ENCODE data around the gene ZNF775.
A peak's percentile ranks its signal among the peaks of the same experiment; 100 is the strongest.

Gene ZNF775

DNA sequence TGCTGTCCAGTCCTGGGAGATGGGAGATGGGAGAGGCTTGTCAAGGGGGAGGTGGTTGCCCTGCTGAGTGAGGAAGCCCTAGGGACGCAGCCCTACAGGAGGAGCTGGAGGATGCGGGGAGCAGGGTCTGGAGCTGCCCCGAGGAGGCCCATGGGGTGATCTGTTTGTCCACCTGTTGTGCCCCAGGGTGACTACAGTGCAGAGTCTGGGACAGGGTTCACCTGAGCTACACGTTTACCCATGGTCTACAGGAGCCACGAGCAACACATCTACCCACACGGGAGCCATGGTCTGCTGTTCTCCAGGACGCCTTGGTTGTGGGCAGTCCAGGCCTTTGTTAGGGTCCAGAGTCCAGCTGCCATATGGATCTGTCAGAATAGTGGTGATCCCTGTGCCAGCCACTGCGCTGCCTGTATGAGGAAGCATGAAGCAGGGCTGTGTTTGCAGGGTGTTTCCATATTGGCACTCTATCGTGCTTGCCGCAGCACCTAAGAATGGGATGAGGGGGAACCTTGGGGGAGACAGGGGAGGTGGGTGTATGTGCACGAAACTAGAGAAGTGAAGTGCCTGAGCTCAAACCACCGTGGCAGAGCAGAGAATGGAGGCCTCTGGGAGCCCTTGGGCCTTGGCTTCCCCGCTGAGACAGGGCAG is 23.7 kb downstream of the ZNF775 start:
- no peak for DNase-seq

DNA sequence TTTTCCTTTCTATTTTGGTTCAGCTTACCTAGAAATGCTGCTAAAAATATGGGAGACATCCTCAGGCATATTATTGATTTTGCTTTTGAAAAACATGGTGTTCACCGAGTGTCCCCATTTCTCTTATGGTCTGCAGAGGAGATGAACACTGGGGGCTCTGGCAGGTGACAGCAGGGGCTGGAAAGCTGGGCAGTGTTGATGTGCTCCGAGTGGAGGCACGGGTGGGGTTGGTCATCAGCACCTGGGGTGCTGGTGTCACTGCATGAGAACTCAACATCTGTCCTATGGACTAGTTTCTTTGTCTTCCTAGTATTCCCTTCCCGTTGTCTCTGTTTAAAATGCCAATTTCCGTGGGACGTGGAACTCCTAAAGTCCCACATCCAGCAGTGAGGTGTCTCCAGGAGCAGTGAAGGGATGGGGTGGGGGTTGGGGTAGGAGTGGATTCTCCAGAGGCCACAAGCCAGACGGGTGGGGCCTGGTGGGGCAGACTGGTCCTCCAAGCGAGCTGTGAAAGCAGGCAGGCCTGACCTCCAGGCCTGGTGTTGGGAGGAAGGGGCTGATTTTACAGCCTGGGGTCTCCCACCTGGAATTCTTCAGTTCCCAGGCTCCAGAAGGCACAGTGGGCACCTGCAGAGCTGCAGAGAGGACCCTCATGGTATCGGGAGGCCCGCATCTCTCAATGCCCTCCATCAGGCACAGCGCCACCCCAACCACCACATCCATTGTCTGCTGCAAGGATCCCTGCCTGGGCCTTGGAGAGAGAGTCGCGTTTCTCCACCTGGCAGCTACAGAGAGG is 24.4 kb downstream of the ZNF775 start:
- DNase-seq: no peak

DNA sequence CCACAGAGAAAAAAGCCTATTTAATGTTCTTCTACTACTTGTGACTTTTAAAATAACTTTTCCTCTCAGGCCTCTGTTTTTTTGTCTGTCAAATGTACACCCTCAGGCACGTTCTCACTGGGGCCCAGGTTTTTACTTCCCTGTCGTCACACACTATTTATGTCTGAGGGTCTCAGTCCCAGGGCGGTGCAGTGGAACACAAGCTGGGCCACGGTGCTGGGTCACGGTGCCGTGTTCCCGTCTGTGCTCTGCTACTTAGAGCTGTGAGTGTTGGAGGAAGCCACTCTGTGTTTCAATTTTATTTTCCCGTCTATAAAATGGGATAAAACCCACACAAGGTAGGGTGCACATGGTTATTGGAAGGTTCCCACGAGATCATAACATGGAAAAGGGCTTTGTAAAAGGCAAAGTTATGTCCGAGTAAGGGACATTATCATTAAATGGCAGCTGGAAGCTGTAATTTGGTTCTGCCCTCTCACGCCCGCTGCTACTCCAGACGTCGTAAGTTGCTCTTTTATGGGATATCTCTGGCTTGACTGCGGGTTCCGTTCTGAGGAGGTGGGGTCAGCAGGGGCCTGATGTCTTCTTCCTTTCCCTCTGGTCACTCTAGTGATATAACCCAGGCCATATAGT is 25.2 kb downstream of the ZNF775 start:
- DNase-seq: no peak

DNA sequence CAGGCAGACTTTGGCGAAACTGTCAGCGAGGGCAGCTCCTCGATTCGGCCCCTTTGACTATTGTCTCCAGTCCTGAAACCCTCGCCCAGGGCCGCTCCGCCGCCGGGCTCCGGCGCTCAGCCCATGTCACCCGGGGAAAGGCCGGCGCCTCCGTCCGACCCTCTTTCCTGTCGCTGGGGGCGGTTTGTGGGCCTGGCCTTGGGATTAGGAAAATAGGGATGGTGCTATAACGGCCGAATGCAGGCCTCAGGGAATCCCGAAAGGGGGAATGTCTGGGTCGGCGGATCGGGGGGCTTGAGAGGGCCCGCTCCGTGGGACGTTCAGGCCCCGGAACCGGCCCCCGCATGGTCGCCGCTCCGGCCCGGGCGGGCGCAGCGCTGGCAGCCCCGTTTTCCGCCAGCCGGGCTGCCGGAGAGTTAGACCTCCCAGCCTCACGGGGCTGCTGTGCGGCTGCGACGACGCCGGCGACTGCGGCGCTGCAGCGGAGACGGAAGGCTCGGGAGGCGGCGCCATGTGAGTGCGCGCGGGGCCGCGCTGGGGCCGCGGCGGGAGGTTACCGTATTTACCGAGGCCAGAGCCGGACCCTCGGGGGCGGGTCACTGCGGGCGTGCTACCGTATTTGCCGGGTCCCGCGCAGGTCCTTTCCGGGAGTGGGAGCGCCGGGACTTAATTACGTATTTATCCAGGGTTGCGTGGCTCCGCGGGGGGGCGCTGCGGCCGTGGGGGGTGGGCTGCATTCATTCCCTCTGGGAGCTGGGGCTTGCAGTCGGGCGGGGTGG is 25.9 kb downstream of the ZNF775 start:
- DNase-seq: peak; percentile 76

DNA sequence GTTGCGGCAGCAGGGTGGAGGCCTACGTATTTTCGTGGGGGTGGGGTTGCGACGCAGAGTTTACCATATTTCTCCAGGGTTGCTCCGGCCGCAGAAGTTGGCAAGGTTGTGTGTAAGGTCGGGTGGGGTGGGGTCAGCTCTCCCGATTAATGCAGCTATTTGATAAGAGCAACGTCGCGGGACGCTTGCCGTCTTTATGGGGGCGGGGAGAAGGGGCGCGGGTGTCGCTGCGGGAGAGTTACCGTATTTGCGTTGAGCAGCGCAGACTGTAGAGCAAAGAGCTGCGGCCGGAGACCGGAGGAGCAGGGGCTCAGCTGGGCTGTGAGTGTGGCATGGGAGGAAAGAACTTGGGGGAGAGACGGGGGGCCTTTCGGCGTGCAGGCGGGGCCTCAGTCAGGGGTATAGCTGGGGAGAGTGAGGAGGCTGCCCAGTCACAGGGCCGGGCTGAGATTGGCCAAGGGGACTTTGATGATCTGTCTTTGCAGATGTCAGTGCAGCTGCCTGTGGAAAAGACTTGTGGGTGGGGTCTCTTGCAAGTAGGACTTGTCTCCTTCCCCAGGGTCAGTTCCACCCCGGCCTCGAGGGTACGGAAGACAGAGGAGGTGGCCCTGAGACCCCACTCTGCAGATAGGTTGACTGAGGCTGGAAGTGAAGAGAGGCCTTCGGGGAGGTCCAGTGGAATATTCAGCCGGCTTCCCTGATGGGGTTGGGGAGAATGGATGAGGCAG is 26.6 kb downstream of the ZNF775 start:
- DNase-seq: peak; percentile 47

DNA sequence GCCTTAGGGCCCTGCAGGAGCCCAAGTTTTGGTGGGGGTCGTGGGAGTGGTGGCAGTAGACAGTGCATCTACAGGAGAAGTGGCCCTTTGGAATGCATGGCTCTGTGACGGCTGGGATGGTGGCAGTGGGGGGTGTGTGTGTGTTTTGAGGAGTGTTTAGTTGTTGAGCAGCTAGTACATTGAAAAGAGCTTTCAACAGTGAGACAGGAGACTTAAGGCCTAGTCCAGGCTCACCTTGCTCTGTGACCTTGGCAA is 27.1 kb downstream of the ZNF775 start:
- no peak for DNase-seq

DNA sequence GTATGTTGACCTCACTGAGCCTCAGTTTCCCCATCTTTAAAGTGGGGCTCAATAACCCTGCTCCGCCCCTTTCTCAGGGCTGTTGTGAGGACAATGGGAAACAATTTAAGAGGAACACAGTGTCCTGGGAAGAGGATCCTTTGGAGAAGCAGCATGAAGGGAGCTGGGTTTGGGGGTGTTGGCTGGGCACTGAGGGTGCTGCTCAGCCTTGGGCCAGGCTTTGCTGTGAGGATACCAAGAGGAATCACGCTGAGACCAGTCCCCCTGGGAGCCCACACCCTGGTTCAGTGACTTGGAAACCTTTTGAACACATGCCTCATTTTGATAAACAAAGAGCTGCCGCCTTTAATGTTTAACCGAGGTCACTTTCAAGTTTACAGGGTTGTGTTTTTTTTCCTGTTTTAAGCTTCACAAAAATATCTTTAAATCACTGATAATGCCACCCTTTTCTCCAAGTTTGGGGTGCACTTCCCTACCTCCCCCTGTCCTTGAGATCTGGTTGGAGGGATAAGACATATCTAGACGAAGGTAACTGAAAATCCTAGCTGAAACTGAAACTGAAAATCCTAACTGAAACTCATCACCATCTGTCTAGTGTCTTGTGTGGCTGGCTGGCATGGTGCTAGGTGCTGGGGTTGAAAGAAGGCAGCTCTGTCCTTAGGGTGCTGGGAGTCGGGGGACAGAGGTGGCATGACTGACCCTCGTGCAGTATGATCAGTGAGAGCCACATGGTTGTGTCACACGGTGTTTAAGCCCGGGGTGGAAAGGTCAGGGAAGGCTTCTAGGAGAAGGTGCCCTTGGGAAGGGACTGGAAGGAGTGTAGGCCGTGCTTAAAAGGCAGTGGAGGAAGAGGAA is 27.7 kb downstream of the ZNF775 start:
- DNase-seq: no peak

DNA sequence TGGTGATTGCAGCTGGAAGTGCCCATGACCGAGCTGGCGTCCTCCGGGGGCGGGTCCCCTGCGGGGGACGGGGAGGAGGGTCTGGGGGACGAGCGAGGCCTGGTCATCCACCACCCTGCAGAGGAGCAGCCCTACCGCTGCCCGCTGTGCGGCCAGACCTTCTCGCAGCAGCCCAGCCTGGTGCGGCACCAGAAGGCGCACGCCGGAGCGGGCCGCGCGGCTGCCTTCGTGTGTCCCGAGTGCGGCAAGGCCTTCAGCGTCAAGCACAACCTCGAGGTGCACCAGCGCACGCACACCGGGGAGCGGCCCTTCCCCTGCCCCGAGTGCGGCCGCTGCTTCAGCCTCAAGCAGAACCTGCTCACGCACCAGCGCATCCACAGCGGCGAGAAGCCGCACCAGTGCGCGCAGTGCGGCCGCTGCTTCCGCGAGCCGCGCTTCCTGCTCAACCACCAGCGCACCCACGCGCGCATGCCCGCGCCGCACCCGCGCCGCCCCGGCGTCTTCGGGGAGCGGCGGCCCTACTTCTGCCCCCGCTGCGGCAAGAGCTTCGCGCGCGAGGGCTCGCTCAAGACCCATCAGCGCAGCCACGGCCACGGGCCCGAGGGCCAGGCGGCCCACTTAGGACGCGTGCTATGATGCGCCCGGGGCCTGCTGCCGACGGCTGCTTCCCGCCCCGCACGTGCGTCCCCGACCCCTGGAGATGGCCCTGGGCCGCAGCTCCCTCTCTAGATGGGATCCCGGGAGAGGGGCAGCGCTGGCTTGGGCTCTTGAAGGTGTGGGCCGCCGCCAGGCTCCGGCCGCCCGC is 28.7 kb downstream of the ZNF775 start:
- no peak for DNase-seq

DNA sequence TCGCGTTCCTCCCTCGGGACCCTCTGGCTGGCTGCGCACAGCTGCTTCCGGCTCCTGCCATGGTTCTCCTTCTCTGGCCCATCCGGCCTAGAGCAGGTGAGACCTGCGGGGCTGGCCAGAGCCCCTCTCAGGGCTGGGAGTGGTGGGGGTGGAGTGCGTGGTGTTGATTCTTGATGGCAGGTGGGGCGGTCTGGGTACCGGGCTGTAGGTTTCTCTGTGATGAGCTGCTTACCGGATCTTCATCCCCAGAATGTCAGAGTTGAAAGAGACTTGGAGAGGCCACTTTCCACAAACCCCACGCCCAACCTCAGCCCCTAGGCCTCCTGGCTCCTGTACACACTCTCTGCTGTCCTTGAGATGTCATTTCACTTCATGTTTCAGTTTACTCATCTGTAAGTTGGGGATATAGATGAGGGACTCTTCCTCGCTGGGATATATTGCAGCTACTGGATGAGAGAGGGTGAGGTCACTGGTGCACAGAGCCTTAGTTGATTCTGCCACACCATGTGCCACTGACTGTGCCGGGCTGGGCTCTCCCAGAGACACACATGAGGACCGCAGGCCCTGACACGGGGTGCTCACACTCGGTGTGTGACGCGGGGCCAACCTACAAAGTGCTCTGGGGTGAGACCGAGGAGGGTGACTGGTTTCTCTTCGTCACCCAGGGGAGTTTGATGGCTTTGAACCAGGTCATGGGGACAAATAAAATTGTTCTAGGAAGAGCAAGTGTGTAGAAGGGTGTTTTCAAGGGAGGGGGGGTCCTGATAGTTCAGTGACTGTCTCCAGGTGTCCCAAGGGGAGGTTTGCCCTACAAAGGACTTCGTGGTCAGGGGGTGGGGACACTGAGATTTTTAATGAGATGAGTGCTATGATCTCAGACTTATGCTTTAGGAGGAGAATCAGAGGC is 29.5 kb downstream of the ZNF775 start:
- DNase-seq: no peak

DNA sequence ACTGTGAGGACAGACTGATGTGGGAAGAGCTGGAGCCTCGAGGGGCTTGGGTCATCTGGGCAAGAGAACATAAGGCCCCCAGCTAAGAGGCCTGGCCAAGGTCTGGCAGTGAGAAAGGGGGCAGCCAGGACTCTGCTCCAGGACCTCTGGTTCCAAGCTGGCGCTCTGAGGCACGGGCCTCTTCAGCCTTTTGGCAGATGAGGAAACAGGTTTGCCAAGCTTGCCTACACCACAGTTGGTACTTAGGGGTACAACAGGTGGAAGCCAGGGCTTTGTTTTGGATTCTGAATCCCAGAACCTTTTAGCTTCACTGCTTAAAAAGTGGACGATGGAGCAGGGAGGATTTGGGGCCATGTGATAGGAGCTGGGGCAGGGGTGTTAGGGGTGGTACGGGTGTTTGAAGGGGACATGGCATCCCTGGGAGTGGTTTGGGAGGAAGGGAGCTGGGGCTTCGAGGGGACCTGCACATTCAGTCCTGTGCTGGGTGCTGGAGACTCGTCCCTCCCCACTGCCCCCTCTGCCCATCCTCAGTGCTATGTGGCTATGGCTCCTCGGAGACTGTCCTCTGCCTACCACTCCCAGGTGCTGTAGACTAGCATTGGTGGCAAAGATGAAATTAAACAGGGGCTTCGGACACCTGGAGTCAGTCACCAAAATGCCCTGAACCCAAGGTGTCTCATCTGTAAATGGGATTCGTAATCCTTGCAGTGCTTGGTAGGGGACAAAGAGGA is 30.3 kb downstream of the ZNF775 start:
- DNase-seq: no peak

DNA sequence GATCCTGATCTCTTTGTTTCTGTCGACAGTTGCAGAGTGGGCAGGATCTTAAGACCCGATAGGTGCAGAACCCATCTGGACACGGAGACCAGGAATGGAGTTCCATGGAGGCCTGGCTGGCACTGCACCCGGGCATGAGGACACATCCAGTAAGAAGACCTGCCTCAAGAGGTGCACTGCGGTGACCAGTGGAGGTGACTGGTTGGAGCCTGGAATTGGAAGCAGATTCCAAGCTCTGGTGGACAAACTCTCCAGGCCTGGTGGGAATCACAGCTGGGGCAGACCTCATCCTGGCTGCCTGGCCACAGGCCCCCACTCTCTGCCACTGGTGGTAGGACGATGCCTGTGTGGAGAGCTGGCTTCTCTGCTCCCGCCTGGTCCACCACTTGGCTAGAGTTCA is 31.0 kb downstream of the ZNF775 start:
- DNase-seq: no peak

DNA sequence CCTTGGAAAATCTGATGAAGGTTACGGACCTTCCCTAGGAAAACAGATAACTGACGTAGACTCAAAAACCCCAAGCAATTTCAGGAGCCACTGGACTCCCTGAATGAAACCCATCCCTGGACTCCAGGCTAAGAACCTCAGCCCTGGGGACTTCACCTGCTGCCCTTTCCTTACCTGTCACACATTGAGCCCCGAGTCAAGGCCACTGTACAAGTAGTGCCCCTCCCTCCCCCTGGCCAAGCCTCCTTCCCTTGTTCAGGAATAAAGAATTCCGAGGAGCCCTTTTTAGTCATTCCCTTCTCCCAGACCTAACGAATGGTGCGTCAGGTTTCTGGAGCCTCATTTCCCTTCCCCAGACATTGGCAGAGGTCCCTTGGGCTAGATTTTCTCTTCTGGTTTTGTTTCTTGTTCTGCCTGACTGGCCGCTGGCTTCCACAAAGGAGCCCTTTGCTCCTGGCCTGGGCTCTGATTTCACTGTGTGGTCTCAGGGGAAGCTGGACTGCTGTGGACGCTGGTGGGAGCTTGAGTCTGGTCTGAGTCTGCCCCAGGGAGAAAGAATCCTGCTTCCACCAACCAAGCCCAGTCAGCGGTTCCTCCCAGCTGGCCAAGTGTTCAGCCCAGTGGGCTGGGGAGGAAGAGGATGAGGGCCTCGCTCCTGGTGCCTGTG is 31.7 kb downstream of the ZNF775 start:
- DNase-seq: no peak

DNA sequence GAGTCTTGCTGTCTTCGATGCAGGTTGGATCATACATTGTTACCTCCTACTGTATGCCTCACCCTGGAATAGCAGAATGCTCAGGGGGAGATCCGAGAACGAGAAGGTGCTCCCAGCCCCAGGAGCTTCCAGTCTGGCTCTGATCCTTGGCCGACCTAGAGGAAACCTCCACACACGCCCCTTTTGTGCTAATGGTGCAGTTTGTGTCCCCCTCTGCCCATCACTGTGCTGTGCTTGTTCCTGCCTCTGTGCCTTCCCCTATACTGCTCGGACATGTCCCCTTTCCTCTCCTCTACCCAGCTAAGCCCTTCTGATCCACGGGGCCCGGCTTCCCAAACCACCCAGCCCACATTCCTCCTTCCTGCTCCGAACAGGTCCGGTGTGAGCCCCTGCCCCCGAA is 32.5 kb downstream of the ZNF775 start:
- DNase-seq: no peak

DNA sequence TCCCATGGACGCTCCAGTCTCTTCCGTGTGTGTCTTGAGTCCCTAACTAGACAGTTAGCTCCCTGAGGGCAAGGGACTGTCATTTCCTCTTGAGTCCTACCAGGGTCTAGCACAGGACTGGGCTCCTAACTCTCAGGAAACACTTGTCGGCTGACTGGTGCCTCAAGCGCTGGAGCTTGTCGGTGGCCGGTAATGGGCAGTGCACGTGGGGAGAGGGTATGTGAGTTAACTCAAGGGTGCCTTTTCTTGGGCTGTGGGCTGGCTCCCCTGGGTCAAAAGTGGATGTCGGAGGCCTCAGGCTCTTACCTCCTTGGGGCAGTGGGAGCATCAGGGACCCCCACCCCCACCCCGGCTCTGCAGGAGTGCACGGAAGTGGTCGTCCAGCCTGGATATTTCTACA is 32.9 kb downstream of the ZNF775 start:
- DNase-seq: no peak

DNA sequence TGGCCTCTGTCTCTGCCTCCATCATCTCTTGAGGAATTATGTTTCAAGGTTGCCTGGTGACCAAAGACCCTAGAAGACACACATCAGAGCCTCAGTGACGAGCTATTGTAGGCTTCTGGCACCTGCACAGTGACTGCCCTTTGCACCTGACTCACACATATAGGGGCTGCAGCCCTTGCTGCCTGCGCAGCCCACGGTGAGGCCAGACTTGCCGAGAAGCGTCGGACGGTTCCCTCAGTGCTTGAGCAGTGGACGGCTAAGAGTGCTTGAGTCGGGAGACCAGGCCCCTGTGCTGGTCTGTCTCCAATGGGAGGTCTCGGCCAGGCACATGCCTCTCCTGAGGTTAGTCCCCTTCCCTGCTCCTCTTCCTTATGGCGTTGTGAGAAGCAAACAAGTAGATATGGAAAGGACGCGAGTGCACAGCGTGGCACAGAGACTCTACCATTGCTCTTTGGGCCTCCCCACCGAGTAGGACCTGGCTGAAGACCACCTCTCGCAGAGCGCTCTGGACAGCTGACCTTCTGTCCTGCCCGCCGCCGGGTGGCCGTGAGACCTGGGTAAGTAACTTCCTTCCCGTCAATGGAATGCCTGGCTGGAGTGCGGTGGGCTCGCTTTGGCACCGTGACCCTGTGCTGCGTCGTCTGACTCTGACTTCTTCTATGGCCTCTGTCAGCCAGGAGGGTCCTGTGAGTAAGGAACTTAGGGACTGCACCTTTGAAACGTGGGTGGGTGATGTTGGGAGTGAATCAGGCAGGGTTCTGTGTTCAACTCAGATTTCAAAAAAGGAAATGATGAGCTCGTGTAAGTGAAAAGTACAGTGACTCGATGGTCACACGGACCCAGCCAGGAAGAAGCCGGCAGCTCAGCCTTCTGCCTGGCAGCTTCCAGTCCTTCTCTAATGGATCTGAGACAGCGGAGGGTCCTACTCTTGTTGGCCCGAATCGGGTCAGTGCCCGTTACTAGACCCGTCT is 33.7 kb downstream of the ZNF775 start:
- no peak for DNase-seq

DNA sequence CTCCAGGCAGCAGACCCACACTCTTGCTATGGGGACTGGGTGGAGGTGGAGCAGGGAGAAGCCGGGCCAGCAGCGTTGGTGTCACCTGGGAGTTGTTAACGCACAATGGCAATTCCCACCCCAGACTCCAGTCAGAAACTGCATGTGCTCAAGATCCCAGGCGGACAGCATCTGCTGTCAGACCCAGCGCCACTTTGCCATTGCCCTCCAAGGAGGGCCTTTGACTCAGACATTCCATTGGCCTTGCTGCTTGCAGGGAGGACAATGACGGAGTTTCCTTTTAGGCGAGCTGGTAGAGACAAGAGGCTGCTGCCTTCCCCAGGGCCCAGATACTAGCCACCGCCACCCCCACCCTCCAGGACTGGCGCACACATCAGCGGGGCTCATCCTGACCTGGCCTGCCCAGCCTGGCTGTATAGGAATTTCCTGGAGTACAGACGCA is 34.5 kb downstream of the ZNF775 start:
- no peak for DNase-seq

All from NCI-H774 (cell line).